Natural killer cell (primary cell): ENCODE results near the gene MAPK8. TPM values are rescaled to one million over a fixed set of nuclear protein-coding genes. Genes with fewer than 3 reads are reported as not detected.

ENCODE experiments used
- ATAC-seq, 3 donors: fragments of 150-1000 bp in 2 of 3; fragments of 200-7000 bp in 1 of 3; cut with Tn5 transposase; 1 replicate in 1 of 3; 2 replicates in 2 of 3; pipeline ENCODE4 v1.10.0; 2021; ENCODE audit warnings: mild to moderate bottlenecking in 2 of 3, moderate library complexity in 2 of 3
- DNase-seq, 2 donors: peaks; one replicate each; pipeline versions ENCODE4 v3.0.0 to v3.0.0-alpha.2; 2013 to 2021; ENCODE audit warnings: mixed read lengths in 1 of 2
- H3K27ac ChIP-seq: one replicate; pipeline ENCODE4 v1.5.1; 2013; ENCODE audit warnings: mild to moderate bottlenecking, low read length
- H3K27me3 ChIP-seq: one replicate; pipeline ENCODE4 v1.6.1; 2013; ENCODE audit warnings: low read length; ENCODE audit not compliant: control insufficient read depth, insufficient read depth
- H3K36me3 ChIP-seq: one replicate; pipeline ENCODE4 v1.6.1; 2013; ENCODE audit warnings: low read length; ENCODE audit not compliant: control insufficient read depth, insufficient read depth
- H3K4me1 ChIP-seq: one replicate; pipeline ENCODE4 v1.6.1; 2013; ENCODE audit warnings: low read length; ENCODE audit not compliant: control insufficient read depth, insufficient read depth
- H3K4me3 ChIP-seq: one replicate; pipeline ENCODE4 v1.5.1; 2013; ENCODE audit warnings: low read length
- H3K9me3 ChIP-seq: one replicate; pipeline ENCODE4 v1.6.1; 2013; ENCODE audit warnings: low read length; ENCODE audit not compliant: control insufficient read depth, insufficient read depth
- H3K27ac Mint-ChIP-seq, 2 donors: one replicate each; pipeline ENCODE4 v1.8.0; 2022; ENCODE audit warnings: mild to moderate bottlenecking in 2 of 2, mixed read lengths in 2 of 2, moderate library complexity in 1 of 2
- H3K27me3 Mint-ChIP-seq, 2 donors: one replicate each; pipeline ENCODE4 v1.8.0; 2022; ENCODE audit warnings: low read depth in 2 of 2, mixed read lengths in 2 of 2
- H3K36me3 Mint-ChIP-seq: one replicate; pipeline ENCODE4 v1.8.0; 2022; ENCODE audit warnings: mixed read lengths
- H3K4me1 Mint-ChIP-seq, 2 donors: one replicate each; pipeline ENCODE4 v1.8.0; 2022; ENCODE audit warnings: mixed read lengths in 2 of 2
- H3K4me3 Mint-ChIP-seq: one replicate; pipeline ENCODE4 v1.8.0; 2022; ENCODE audit warnings: mild to moderate bottlenecking, moderate library complexity, mixed read lengths
- H3K9me3 Mint-ChIP-seq, 2 donors: one replicate each; pipeline ENCODE4 v1.8.0; 2022; ENCODE audit warnings: mixed read lengths in 2 of 2
- CTCF ChIP-seq: fragments of 200-600 bp; IDR thresholded peaks from one replicate; pipeline ENCODE4 v1.8.0; 2022; ENCODE audit warnings: antibody characterized with exemption
- WGBS: methylation state at CpG from one replicate; pipeline ENCODE4 v1.1.7; 2013; ENCODE audit warnings: missing lambda C conversion rate; ENCODE audit not compliant: insufficient coverage; 5-methylcytosine and 5-hydroxymethylcytosine counted together
- intact Hi-C: fragments of 100-400 bp; cut with micrococcal nuclease; formaldehyde crosslinking; loops from one replicate; pipeline ENCODE4 v1.14.2; 2022
- total RNA-seq, 4 donors: library from RNA; stranded (reverse); fragments of 120-200 nt in 1 of 4; gene quantifications; one replicate each; pipeline versions ENCODE4 v1.2.3 to v1.2.4, GENCODE V29; 2013 to 2022

The MAPK8 gene
- total RNA-seq, 3 donors from 2014 or later (not counting 1 experiment from before 2014, with no cell fraction given), result 37.3 to 44.5 (median 40.8) TPM

- Histone ChIP-seq H3K4me3 (no peak overlapping the region), H3K27ac (no peak overlapping the region), H3K27me3 (no peaks in the 10 kb centered on the region), H3K4me1 (peaks cover 3% of the 10 kb centered on the region), H3K36me3 (no peaks in the 10 kb centered on the region), H3K9me3 (peaks cover 5% of the 10 kb centered on the region)
- no peaks in the 10 kb centered on the region for H3K4me1 Mint-ChIP-seq
- WGBS, result 80% methylated on average over 1 of the region's 1 CpG
- H3K9me3 Mint-ChIP-seq, result peaks cover 0 to 2% of the 10 kb centered on the region in 2 donors
- no peak overlapping the region for H3K4me3 Mint-ChIP-seq
- H3K27ac Mint-ChIP-seq, result no peak overlapping the region
- no peaks in the 10 kb centered on the region for H3K36me3 Mint-ChIP-seq
- TF ChIP-seq CTCF, result no peak
- intact Hi-C loops, result no loop called here
- peaks cover 11 to 22% of the 10 kb centered on the region in 2 donors for H3K27me3 Mint-ChIP-seq
- no peak for DNase-seq
- ATAC-seq, result no peak
Observed at GRCh38 chr10:48286356-48286755, 20.1 kb upstream of the MAPK8 start.

- H3K36me3 ChIP-seq, result no peaks in the 10 kb centered on the region
- Mint-ChIP-seq H3K4me1 (no peaks in the 10 kb centered on the region), H3K27ac (no peak overlapping the region), H3K27me3 (peaks cover 13 to 20% of the 10 kb centered on the region in 2 donors), H3K36me3 (no peaks in the 10 kb centered on the region), H3K9me3 (peaks cover 0 to 2% of the 10 kb centered on the region in 2 donors), H3K4me3 (no peak overlapping the region)
- ATAC-seq (no peak), DNase-seq (no peak)
- no peak for TF ChIP-seq CTCF
- H3K4me3 ChIP-seq, result no peak overlapping the region
- H3K4me1 ChIP-seq, result peaks cover 3% of the 10 kb centered on the region
- intact Hi-C loops, result no loop called here
- H3K27me3 ChIP-seq, result no peaks in the 10 kb centered on the region
- peaks cover 5% of the 10 kb centered on the region for H3K9me3 ChIP-seq
- no peak overlapping the region for H3K27ac ChIP-seq
- 48% methylated on average over 13 of the region's 13 CpGs for WGBS
Observed at GRCh38 chr10:48287417-48288391, 18.8 kb upstream of the MAPK8 start.

- intact Hi-C loops, result no loop called here
- Histone ChIP-seq H3K36me3 (no peaks in the 10 kb centered on the region), H3K27me3 (no peaks in the 10 kb centered on the region), H3K9me3 (peaks cover 5% of the 10 kb centered on the region), H3K27ac (no peak overlapping the region), H3K4me3 (no peak overlapping the region), H3K4me1 (peaks cover 3% of the 10 kb centered on the region)
- no peak overlapping the region for H3K4me3 Mint-ChIP-seq
- no peak for TF ChIP-seq CTCF
- H3K4me1 Mint-ChIP-seq, result no peaks in the 10 kb centered on the region
- no peak for ATAC-seq
- no peak overlapping the region for H3K27ac Mint-ChIP-seq
- no peak for DNase-seq
- H3K27me3 Mint-ChIP-seq, result peaks cover 13 to 20% of the 10 kb centered on the region in 2 donors
- 91% methylated on average over 7 of the region's 7 CpGs for WGBS
- peaks cover 0 to 2% of the 10 kb centered on the region in 2 donors for H3K9me3 Mint-ChIP-seq
- no peaks in the 10 kb centered on the region for H3K36me3 Mint-ChIP-seq
Observed at GRCh38 chr10:48288661-48289060, 17.8 kb upstream of the MAPK8 start.
